ENCODE measurements around the gene TLR3.
"Not testable (repeated sequence)": the region's sequence is repeated elsewhere in the genome, so short reads cannot be mapped to it uniquely, and the experiment has no call there.

TLR3 gene

DNA sequence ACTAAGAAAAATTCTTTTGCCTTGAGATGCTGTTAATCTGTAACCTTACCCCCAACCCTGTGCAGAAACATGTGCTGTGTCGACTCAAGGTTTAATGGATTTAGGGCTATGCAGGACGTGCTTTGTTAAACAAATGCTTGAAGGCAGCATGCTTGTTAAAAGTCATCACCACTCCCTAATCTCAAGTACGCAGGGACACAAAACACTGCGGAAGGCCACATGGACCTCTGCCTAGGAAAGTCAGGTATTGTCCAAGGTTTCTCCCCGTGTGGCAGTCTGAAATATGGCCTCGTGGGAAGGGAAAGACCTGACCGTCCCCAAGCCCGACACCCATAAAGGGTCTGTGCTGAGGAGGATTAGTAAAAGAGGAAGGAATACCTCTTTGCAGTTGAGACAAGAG, 18.8 kb upstream of the TLR3 start:
- FAIRE-seq, result not testable (repeated sequence)

DNA sequence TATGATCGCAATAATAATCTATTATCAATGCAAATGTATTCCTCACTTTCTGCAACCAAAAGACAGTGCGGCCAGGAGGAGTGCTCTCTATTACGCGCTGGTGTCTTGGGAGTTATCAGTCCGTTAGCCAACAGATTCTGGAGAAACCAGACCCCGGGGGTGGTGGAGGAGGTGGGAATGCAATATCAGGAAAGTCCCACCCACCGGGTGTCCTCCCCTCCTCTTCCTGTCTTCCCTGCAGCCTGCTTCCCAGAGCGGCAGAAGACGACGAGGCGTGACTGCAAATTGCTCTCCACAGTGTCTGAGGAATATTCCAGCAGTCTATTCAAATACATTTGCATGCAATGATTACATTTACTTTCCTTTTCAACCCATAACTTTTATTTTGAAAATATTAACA, 17.9 kb upstream of the TLR3 start:
- FAIRE-seq, result no peak

DNA sequence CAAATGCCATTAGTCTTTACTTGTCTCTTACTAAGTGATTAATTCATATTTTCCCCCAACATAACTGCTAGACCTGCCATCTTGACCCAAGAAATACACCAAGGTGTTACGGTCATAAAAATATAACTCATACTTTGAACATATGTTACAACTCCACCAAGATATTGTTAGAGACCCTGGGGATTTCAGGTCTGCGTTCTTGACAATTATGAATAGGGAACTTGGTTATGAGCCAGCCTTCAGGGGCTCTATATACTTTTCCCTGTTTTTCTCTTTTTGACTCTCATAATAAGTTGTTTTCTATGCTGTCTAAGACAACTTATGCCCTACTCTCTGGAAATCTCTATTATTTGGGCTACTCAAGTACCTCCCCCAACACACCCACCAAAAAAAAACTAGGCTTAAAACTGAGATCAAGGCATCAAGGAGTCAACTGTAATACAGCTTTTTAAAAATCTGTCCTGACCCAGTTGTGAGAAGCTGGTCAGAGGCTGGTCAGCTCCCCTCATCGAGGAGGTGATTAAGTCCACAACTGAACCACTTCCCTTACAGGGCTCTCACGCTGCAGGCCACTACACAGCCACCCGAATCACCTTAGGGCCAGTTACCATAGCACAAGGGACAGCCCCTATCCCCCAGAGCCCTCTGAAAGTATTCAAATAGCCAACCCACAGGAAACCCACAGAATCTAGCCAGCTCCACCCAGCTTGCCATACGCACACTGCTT, 10.5 kb upstream of the TLR3 start:
- FAIRE-seq, result no peak

DNA sequence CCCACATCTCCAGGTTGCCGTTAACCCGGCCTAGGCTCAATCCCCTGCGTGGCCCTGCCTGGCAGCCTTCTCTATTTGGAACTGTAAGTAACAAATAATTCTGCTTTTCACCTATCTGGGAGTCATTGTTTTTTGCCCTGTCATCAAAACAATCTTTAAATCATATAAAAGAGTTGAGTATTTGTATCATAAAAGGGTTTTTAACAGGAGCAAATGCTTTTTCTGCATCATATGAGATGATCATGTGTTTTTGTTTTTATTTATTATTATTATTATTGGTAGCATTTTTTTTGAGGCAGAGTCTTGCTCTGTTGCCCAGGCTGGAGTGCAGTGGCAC, 10.0 kb upstream of the TLR3 start:
- no peak for FAIRE-seq

DNA sequence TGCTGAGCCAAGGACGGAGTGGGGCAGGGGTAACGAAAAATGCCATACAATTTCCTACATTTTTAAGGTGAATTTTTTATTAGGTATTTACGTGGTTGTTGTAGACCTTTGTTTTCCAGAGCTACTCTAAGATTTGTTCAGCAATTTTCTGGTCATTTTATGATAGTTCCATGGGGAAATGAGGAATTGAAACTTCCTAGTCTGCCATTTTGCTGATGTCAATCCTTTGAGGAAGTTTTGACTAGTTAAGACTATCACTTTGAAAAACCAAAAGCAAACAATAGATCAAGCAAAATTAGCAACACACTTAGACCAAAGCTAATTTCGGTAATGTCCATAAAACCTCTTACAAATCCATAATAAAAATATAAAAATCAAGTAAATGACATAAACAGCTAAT, 7.0 kb upstream of the TLR3 start:
- FAIRE-seq, result no peak

DNA sequence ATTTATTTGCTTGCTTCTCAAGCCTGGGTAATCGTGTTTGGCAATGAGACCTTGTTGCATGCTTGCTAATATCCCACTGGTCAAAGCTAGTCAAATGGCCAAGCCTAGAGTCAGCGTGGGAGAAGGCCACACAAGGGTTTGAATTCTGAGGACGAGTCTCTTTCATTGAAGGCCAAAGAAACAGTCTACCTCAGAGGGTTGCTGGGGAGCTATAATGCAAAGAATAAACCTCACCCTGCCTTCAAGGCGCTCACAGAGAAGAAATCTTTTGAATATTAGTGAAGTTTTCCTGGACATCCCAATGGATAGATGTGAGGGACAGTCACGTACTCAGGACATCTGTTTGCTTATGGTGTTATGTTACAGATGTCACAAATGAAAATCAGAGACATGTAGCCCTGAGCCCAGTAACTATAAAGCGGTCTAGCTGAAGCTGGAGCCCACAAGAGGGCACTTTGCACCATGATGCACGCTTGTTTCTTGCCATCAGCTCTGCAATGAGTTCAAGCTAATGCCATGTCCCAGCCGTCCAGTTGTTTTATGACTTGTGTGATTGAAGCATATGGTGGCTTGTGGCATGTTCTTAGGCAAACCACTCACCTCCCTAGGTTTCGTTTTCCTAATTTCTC, 1.1 kb upstream of the TLR3 start:
- FAIRE-seq, result peak; percentile 58

DNA sequence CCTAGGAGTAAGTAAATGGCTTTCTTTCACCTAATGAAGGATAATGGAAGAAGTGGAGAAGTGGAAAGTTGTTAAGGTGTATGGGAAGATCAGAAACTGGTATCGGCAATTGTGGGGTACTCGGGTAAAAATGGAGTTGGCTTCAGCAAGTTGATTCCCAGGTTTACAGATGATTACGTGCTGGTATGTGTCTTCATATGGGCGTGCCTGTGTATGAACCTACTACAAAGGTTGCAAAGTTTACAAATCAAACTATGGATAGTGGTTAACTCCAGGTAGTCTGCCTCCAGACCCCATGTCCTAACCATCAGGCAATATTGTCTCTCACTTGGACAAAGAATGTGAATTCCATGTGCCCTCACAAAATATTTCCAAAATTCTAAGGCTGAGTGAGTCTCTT, 773 bp downstream of the TLR3 start:
- no peak for FAIRE-seq

DNA sequence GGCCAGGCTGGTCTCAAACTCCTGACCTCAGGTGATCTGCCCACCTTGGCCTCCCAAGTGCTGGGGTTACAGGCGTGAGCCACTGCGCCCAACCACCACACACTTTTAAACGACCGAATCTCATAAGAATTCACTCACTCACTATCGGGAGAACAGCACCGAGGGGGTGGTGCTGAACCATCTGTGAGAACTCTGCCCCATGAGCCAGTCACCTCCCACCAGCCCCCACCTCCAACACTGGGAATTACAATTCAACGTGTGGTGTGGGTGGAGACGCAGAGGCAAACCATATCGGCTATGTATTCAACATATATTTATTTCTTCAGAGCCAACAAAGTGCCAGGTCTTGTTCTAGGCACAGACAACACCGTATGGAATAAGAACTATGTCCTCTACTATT, 3.6 kb downstream of the TLR3 start:
- FAIRE-seq, result no peak

DNA sequence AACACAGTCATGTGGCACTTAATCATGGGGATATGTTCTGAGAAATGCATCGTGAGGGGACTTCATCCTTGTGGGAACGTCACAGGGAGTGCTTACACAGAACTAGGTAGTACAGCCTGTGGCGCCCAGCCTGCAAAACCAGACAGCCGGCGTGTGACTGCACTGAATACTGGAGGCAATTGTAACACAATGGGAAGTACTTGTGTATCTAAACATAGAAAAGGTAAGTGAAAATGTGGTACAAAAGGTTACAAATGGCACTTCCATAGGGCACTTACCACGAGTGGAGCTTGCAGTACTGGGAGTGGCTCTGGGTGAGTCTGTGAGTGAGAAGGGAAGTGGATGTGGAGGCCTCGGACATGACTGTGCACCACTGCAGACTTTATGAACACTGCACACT, 5.2 kb downstream of the TLR3 start:
- no peak for FAIRE-seq

DNA sequence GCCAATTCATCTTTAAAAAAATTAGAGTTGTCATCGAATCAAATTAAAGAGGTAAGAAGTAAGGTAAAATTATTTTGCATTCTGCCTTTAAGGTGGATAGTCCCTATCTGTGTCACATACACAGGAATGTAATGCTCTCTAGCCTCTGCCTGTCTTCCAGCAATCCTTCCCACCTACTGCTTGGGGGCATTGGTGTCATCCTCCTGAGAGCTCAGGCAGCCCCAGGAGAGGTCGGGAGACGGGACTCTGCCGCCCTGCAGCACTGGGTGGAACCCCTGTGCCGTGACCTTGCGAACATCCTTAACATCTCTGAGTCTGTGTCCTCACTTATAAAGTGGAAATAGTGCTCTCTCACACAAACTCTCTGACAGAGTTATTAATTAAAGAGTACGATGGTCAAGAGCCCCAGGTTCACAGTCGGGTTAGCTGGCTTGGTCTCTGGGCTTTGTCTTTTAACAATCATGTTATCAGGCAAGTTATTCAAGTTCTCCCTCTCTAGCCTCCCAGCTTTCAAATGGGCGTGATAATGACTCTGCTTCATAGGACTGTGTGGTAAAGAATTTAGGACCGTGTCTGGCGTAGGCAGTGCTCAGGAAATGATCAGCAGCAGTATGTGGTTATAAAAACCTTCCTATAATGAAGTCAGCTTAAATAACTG, 10.2 kb downstream of the TLR3 start:
- FAIRE-seq, result peak; percentile 94

DNA sequence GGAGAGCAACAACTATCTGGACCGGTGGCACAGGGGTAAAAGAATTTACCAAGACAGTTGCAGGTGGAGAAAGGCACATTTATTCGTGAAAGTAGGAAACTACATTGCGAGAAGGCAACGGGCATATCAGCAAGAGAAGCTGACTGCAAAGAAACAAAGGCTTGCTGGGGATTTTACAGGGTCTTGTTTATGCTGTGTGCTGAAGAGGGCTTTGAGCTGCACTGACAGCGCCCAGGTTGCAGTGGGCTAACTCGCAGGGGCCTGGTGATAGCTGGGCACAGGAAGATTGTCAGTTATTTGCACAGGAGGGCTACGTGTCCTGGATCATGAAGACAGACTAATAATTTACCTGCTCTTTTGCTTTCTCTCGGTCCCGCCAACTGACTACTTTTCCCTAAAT, 10.7 kb downstream of the TLR3 start:
- FAIRE-seq, result no peak

DNA sequence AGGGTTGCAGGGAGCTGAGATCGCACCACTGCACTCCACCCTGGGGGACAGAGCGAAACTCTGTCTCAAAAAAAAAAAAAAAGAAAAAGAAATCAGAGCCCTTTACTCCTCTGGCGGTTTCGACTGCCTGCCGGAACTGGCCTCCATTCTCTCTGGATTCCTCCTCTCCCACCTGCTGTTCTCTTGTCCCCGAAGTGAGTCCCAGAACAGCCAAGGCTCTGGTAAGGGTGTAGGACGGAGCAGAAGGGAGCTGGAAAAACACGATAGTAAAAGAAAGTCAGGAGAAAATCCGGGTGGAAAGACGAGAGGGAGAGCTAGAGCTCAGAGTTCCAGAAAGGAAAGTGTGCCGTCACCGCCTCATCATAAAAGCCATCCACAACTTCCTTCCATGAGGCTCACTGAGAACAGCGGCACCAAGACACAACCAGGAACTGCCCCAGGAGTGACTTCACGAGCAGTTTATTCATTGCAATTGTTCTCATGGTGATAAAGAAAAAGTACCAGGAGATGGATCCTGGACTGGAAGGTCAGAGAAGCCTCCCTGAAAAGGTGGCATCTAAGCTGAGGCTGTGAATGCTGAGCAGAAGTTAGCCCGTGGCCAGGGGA, 12.3 kb downstream of the TLR3 start:
- FAIRE-seq, result no peak

DNA sequence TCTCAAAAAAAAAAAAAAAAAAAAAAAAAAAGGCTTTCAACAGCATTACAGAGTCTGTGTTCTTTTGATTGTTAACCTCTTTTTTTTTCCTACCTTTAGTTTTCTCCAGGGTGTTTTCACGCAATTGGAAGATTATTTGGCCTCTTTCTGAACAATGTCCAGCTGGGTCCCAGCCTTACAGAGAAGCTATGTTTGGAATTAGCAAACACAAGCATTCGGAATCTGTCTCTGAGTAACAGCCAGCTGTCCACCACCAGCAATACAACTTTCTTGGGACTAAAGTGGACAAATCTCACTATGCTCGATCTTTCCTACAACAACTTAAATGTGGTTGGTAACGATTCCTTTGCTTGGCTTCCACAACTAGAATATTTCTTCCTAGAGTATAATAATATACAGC, 13.3 kb downstream of the TLR3 start:
- FAIRE-seq, result no peak

DNA sequence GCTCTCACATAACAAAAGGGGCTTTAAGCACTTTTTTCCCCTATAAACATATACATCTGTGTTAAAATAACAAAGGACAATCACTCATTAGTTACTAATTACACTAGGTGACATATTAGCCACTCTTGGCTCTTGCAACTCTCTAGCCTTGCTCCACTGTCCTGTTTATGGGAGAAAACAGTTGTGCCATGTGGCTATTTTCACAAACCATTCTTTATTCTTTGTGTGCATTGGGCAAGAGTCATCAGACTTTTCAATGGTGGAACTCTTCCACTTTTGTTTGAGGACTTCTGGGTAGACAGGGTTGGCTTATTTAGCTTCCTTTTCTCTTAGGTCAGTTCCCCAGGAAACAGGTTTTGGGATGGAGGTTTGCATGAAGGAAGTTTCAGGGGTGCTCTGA, 19.6 kb downstream of the TLR3 start:
- FAIRE-seq, result no peak

DNA sequence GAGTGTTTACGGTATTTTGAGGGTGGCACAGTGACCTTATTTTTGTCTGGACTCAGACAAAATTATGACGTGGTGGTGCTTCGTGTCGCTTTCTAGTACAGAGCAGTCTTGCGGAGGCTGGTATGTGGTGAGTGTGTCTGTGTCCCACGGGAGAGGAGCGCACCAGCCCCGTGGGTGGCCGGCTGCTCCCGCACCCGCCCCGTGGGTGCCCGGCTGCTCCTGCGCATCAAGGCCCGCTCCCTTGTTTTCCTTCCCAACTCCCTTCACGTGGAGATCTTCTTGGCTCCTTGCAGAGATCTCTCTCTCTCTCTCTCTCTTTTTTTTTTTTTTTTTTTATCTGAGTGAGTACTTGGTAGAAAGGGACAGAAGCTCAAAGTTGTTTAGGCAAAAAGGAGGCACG, 23.3 kb downstream of the TLR3 start:
- FAIRE-seq, result no peak

DNA sequence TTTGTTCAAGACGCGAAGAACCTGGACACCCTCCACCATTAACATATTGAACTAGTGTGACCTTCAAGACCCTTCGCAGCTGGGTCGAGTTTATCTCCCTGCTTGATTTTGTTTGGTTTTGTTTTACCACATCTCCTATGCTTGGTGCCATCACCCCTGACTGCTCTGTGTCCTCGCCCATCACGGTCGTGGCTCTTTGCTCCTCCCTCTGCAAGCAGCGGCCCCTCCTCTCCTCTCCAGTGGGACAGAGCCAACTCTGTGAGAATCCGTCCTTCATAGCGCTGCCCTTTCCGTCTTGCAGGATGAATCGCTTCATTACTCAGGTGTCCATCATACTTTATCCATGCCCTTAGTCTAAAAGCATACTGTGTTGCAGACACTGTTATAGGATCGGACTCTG, 26.4 kb downstream of the TLR3 start:
- no peak for FAIRE-seq

DNA sequence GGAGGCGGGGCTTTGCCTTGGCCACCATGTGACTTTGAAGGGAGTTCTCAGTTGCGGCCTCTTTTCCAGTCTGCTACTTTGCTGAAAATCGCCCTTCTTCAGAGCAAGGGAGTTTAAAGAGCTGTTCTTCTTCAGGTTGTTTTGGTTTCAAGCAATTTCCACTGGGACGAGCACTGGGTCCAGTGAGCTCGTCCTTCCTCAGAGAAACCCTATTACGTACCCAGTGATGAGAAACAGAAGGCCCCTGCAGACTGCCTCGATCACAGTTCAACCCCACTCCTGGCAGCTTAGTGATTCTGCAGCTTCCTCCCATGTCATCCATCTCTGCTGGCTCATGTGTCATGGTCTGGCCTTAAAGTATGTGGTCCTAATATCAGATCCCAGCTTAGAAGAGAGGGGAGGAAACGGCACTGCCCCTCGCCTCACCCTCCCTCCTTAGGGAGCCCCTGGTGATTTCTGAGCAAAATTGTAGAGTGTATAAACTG, 27.8 kb downstream of the TLR3 start:
- FAIRE-seq, result no peak

DNA sequence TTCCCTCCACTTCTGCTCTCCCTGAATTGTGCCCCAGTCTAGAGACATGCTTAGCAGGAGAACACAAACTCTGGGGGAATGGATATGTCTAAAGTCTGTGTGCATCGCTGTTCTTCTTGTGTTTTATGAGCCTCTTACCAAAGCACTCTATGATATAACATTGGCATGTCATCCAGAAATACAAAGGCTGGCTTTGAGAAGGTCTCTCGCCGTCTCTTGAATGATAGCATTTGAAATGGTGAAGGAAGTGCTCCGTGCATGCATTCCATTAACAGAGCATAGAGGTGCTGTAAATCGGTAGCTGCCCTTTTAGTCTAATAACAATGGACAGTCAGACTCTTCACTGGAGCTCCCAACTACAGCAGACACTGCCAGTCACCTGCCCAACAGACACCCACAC, 28.4 kb downstream of the TLR3 start:
- no peak for FAIRE-seq

DNA sequence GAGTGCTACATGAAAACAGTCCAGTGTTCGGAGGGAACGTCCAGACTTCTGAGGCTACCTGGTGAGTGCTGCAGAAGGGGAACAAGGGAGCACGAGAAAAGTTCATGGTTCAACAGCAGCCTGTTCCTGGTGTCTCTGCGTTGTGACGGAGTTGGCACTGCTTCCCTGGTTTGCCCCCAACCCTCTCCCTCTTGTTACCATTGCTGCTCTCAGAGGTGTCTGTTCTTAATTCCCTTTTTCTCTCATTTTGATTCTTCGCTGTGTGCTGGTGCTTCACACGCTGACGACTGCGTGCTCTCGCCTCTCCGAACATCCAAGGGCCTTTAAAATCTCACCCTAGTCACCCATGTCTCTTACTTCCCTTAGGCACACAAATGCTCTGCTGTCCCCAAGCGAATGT, 34.0 kb downstream of the TLR3 start:
- FAIRE-seq, result no peak

DNA sequence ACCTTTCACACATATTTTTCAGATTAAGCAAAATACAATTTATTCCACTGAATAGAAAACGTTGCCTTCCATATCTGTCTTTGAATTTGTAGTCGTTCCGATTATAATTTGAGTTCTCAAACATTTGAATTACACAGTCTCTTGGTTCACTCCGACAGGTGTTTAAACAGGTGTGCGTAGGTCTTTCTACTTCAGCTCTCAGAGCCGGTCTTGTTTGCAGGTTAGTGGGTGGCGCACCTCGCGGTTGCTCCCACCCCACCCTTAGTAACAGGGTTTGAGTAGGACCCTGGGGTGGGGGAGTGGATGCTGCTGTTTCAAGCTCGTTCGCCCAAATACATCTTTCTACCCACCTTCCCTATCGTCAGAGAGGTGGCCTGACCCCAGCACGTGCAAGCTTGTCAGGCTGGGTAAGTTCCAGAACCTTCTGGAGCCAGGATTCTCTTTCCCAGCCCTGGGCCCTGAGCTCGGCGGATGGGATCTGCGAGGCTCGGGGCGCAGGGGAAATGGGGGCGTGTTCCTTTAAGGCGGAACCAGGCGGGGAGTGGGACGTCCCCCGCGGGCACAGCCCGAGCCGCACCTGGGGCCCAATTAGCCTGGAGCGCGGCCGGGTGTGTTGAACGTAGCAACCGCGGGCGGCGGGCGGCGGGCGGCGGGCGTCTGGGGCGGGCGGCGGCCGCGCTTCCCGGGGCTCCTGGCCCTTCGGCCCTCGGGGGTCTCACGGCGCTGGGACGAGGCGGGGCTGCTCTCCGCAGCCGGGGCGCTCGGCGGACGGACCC, 35.3 kb downstream of the TLR3 start, which contains the start of gene FAM149A:
Gene FAM149A (plus strand): TSS at position 591 of the 776 bp plus-strand sequence.
- no peak for FAIRE-seq

DNA sequence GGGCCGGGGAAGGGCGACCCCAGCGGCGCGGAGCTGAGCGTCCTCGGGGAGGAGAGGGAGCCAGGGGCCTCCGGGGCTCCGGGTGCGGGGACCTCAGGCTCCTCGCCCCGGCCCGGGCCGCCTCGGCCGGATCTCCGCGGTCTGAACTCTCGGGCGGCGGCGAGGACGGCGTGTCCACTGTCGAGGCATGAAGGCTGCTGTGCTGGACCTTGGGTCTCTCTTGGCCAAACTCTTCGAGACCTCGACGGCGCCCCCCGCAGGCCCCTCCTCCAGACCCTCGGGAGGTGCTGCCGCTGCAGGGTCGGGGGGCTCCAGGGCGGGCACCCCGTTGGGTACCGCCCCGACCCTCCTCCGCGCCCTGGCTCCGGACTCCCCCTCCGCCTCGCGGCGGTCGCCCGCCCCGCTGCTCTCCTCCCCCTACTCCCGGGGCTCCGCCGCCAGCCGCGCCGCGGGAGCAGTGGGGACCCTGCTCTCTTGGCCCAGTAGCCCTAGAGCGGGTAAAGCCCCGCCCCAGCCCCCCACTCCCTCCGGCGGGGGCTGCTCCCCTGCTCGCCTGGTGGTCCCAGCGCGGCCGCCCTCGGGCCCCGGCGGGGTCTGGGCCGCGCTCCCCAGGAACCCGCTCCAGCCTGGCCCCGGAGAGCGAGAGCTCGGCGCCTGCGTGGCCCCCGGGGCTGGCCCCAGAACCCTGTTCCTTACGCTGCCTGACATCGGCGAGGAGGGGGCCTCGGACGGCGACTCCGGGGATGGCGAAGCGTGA, 36.1 kb downstream of the TLR3 start:
- FAIRE-seq, result no peak

DNA sequence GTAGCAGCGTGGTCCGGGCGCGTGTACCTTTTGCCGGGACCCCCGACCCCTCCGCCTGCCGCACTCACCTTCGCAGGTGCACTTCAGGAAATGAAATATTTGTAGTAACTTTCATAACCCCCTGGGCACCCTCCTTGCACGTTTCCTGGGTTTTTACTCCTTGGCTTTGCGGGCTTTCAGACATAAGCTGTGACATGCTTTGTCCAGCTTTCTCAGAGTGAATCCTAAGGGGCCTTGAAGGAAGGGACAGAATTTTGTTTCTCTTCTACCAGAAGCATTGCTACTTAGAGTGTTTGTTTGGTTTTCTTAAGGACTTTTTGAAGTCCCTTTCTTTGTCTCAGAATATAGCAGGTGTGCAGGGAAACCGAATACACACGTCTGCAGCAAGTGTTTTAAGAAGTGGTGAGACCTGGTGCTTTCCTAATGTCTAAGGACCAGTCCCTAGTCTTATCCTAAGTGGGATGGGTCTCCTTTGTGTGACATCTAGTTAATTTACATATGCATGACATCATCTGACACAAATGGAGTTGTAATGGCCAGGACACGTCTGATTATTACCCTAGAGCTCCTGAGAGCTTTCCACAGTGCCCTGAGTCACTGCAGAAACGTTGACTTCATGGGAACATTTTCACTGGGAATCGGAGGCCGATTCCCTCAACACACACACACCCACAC, 36.8 kb downstream of the TLR3 start:
- no peak for FAIRE-seq
